HEK293 (cell line): ENCODE measurements around the gene SLC43A1.
A peak's percentile ranks its signal among the peaks of the same experiment; 100 is the strongest.

ENCODE experiments used
- AEBP2 ChIP-seq: fragments of 450-650 bp; formaldehyde crosslinking; IDR thresholded peaks from 2 replicates; pipeline ENCODE4 v1.5.1; 2016; ENCODE audit warnings: missing biosample characterization, missing genetic modification characterization, borderline replicate concordance
- ATF2 ChIP-seq: fragments of 450-650 bp; formaldehyde crosslinking; IDR thresholded peaks from 2 replicates; pipeline ENCODE4 v1.5.1; 2016; ENCODE audit warnings: missing biosample characterization, missing genetic modification characterization, low read depth
- GFI1B ChIP-seq: fragments of 450-650 bp; formaldehyde crosslinking; IDR thresholded peaks from 2 replicates; pipeline ENCODE4 v1.5.1; 2016; ENCODE audit warnings: missing biosample characterization, missing genetic modification characterization
- IKZF3 ChIP-seq: fragments of 450-650 bp; IDR thresholded peaks from 2 replicates; pipeline ENCODE4 v1.5.0; 2018; ENCODE audit warnings: missing biosample characterization, mild to moderate bottlenecking, missing genetic modification characterization, moderate library complexity
- PBX3 ChIP-seq: sonication (generic); formaldehyde crosslinking; IDR thresholded peaks from 2 replicates; pipeline ENCODE4 v1.8.1; 2022; ENCODE audit warnings: mild to moderate bottlenecking, moderate library complexity, missing genetic modification reagents
- YY2 ChIP-seq: fragments of 450-650 bp; formaldehyde crosslinking; IDR thresholded peaks from 2 replicates; pipeline ENCODE4 v1.5.1; 2016; ENCODE audit warnings: missing biosample characterization, missing genetic modification characterization
- ZBTB10 ChIP-seq: fragments of 450-650 bp; formaldehyde crosslinking; IDR thresholded peaks from 2 replicates; pipeline ENCODE4 v1.5.1; 2016; ENCODE audit warnings: missing biosample characterization, missing genetic modification characterization
- ZBTB21 ChIP-seq: fragments of 450-650 bp; formaldehyde crosslinking; IDR thresholded peaks from 2 replicates; pipeline ENCODE4 v1.5.1; 2017; ENCODE audit warnings: missing biosample characterization, missing genetic modification characterization
- ZEB2 ChIP-seq: fragments of 450-650 bp; formaldehyde crosslinking; IDR thresholded peaks from 2 replicates; pipeline ENCODE4 v1.5.1; 2016; ENCODE audit warnings: missing biosample characterization, missing genetic modification characterization
- ZFP3 ChIP-seq: fragments of 450-650 bp; formaldehyde crosslinking; IDR thresholded peaks from 2 replicates; pipeline ENCODE4 v1.5.1; 2016; ENCODE audit warnings: low read depth, missing biosample characterization, missing genetic modification characterization
- ZNF121 ChIP-seq: fragments of 450-650 bp; formaldehyde crosslinking; IDR thresholded peaks from 2 replicates; pipeline ENCODE4 v1.5.1; 2016; ENCODE audit warnings: missing biosample characterization, missing genetic modification characterization
- ZNF169 ChIP-seq: fragments of 450-650 bp; formaldehyde crosslinking; IDR thresholded peaks from 2 replicates; pipeline ENCODE4 v1.5.1; 2016; ENCODE audit warnings: missing biosample characterization, missing genetic modification characterization
- ZNF266 ChIP-seq: fragments of 450-650 bp; formaldehyde crosslinking; IDR thresholded peaks from 2 replicates; pipeline ENCODE4 v1.5.1; 2016; ENCODE audit warnings: missing biosample characterization, missing genetic modification characterization, low read depth
- ZNF302 ChIP-seq: fragments of 450-650 bp; formaldehyde crosslinking; IDR thresholded peaks from 2 replicates; pipeline ENCODE4 v1.5.1; 2016; ENCODE audit warnings: missing biosample characterization, missing genetic modification characterization, low read depth
- ZNF350 ChIP-seq: fragments of 450-650 bp; formaldehyde crosslinking; IDR thresholded peaks from 2 replicates; pipeline ENCODE4 v1.5.0; 2017; ENCODE audit warnings: missing biosample characterization, mild to moderate bottlenecking, missing genetic modification characterization
- ZNF366 ChIP-seq: fragments of 450-650 bp; formaldehyde crosslinking; conservative IDR thresholded peaks from 2 replicates; pipeline ENCODE4 v1.5.1; 2016; ENCODE audit warnings: missing biosample characterization, missing genetic modification characterization
- ZNF391 ChIP-seq: fragments of 450-650 bp; formaldehyde crosslinking; IDR thresholded peaks from 2 replicates; pipeline ENCODE4 v1.5.1; 2016; ENCODE audit warnings: low read depth, missing biosample characterization, missing genetic modification characterization, borderline replicate concordance
- ZNF394 ChIP-seq: fragments of 450-650 bp; formaldehyde crosslinking; IDR thresholded peaks from 2 replicates; pipeline ENCODE4 v1.5.1; 2016; ENCODE audit warnings: missing biosample characterization, missing genetic modification characterization, mild to moderate bottlenecking, moderate library complexity, borderline replicate concordance
- ZNF48 ChIP-seq: fragments of 450-650 bp; formaldehyde crosslinking; IDR thresholded peaks from 2 replicates; pipeline ENCODE4 v1.5.1; 2016; ENCODE audit warnings: missing biosample characterization, missing genetic modification characterization
- ZNF514 ChIP-seq: fragments of 450-650 bp; formaldehyde crosslinking; IDR thresholded peaks from 2 replicates; pipeline ENCODE4 v1.5.1; 2016; ENCODE audit warnings: missing biosample characterization, missing genetic modification characterization
- ZNF571 ChIP-seq: fragments of 450-650 bp; formaldehyde crosslinking; IDR thresholded peaks from 2 replicates; pipeline ENCODE4 v1.5.0; 2017; ENCODE audit warnings: missing biosample characterization, missing genetic modification characterization
- ZNF621 ChIP-seq: fragments of 450-650 bp; formaldehyde crosslinking; IDR thresholded peaks from 2 replicates; pipeline ENCODE4 v1.5.1; 2017; ENCODE audit warnings: missing biosample characterization, missing genetic modification characterization
- ZNF707 ChIP-seq: fragments of 450-650 bp; formaldehyde crosslinking; IDR thresholded peaks from 2 replicates; pipeline ENCODE4 v1.5.1; 2016; ENCODE audit warnings: missing biosample characterization, missing genetic modification characterization
- ZNF785 ChIP-seq: fragments of 450-650 bp; formaldehyde crosslinking; IDR thresholded peaks from 2 replicates; pipeline ENCODE4 v1.5.1; 2016; ENCODE audit warnings: missing biosample characterization, missing genetic modification characterization
- TF ChIP-seq, protein P1 (sequence below): fragments of 450-650 bp; formaldehyde crosslinking; IDR thresholded peaks from 2 replicates; pipeline ENCODE4 v1.5.1; 2016; ENCODE audit warnings: missing biosample characterization, missing genetic modification characterization
- TF ChIP-seq, protein P2 (sequence below): fragments of 450-650 bp; formaldehyde crosslinking; IDR thresholded peaks from 2 replicates; pipeline ENCODE4 v1.5.0; 2017; ENCODE audit warnings: missing biosample characterization, missing genetic modification characterization, borderline replicate concordance
- TF ChIP-seq, protein P3 (sequence below): fragments of 450-650 bp; formaldehyde crosslinking; optimal IDR thresholded peaks from 2 replicates; pipeline ENCODE3; 2016; ENCODE audit warnings: missing biosample characterization, mild to moderate bottlenecking, missing genetic modification characterization

Gene SLC43A1

GRCh38 chr11:57458410-57459163, 56.9 kb downstream of the SLC43A1 start (continued):
- TF ChIP-seq ZNF366 (tag by site-specific recombination) (peak; percentile 96), ZNF121 (tag by site-specific recombination) (no peak), ZEB2 (tag by site-specific recombination) (peak; percentile 46; the same call in 1 of the 2 replicates), ZNF302 (tag by site-specific recombination) (no peak), ZNF394 (tag by site-specific recombination) (no peak), AEBP2 (tag by site-specific recombination) (no peak), ZNF350 (tag by site-specific recombination) (no peak), ZBTB21 (tag by site-specific recombination) (no peak), ZNF391 (tag by site-specific recombination) (peak; percentile 36; the same call in 1 of the 2 replicates), ATF2 (tag by site-specific recombination) (no peak), IKZF3 (peak; percentile 90), ZFP3 (tag by site-specific recombination) (no peak), ZNF48 (no peak), ZNF707 (tag by site-specific recombination) (no peak), PBX3 (no peak), ZNF266 (tag by site-specific recombination) (no peak), ZBTB10 (tag by site-specific recombination) (peak; percentile 88), ZNF514 (tag by site-specific recombination) (no peak), ZNF785 (tag by site-specific recombination) (no peak), YY2 (tag by site-specific recombination) (no peak), GFI1B (tag by site-specific recombination) (no peak), ZNF571 (no peak), ZNF169 (no peak), ZNF621 (tag by site-specific recombination) (no peak)
- TF ChIP-seq, protein P1, sequence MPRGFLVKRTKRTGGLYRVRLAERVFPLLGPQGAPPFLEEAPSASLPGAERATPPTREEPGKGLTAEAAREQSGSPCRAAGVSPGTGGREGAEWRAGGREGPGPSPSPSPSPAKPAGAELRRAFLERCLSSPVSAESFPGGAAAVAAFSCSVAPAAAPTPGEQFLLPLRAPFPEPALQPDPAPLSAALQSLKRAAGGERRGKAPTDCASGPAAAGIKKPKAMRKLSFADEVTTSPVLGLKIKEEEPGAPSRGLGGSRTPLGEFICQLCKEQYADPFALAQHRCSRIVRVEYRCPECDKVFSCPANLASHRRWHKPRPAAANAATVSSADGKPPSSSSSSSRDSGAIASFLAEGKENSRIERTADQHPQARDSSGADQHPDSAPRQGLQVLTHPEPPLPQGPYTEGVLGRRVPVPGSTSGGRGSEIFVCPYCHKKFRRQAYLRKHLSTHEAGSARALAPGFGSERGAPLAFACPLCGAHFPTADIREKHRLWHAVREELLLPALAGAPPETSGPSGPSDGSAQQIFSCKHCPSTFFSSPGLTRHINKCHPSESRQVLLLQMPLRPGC: no peak
- TF ChIP-seq, protein P2, sequence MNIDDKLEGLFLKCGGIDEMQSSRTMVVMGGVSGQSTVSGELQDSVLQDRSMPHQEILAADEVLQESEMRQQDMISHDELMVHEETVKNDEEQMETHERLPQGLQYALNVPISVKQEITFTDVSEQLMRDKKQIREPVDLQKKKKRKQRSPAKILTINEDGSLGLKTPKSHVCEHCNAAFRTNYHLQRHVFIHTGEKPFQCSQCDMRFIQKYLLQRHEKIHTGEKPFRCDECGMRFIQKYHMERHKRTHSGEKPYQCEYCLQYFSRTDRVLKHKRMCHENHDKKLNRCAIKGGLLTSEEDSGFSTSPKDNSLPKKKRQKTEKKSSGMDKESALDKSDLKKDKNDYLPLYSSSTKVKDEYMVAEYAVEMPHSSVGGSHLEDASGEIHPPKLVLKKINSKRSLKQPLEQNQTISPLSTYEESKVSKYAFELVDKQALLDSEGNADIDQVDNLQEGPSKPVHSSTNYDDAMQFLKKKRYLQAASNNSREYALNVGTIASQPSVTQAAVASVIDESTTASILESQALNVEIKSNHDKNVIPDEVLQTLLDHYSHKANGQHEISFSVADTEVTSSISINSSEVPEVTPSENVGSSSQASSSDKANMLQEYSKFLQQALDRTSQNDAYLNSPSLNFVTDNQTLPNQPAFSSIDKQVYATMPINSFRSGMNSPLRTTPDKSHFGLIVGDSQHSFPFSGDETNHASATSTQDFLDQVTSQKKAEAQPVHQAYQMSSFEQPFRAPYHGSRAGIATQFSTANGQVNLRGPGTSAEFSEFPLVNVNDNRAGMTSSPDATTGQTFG (tag by site-specific recombination): no peak
- TF ChIP-seq, protein P3, sequence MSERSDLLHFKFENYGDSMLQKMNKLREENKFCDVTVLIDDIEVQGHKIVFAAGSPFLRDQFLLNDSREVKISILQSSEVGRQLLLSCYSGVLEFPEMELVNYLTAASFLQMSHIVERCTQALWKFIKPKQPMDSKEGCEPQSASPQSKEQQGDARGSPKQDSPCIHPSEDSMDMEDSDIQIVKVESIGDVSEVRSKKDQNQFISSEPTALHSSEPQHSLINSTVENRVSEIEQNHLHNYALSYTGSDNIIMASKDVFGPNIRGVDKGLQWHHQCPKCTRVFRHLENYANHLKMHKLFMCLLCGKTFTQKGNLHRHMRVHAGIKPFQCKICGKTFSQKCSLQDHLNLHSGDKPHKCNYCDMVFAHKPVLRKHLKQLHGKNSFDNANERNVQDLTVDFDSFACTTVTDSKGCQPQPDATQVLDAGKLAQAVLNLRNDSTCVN: peak; percentile 20
